DND-41 (cell line): ENCODE measurements around the gene RNF213.

Source experiments
- CTCF ChIP-seq: IDR thresholded peaks from 2 replicates; pipeline ENCODE4 v1.5.1; 2012; ENCODE audit warnings: borderline replicate concordance, low read length, moderate library complexity, mild to moderate bottlenecking; ENCODE audit not compliant: poor library complexity, severe bottlenecking; ENCODE audit errors: extremely low read depth
- EZH2 ChIP-seq: IDR thresholded peaks from 3 replicates; pipeline ENCODE4 v1.6.1; 2012; ENCODE audit warnings: borderline replicate concordance, low read depth, mild to moderate bottlenecking, moderate library complexity, low read length, inconsistent platforms; ENCODE audit not compliant: severe bottlenecking

- TF ChIP-seq CTCF = no peak
- no peak for TF ChIP-seq EZH2
Observed at GRCh38 chr17:80254396-80255251, 6.0 kb upstream of the RNF213 start.
